ENCODE results near the gene SMAD5.

Gene SMAD5

GRCh38 chr5:136132557-136133221 lies at the start of gene SMAD5:
TSS of gene SMAD5 (plus strand) at chr5:136132845. CDS start at chr5:136153761, 20,916 bp downstream.
- peaks cover 26% of the 10 kb centered on the region for H3K4me1 ChIP-seq (ENCODE audit: control insufficient read depth, insufficient read depth, low read length)
- H3K27ac ChIP-seq (ENCODE audit: extremely low read depth, low read depth, low read length), result peak within 1 kb of the TSS; percentile 94
- no peaks in the 10 kb centered on the region for H3K36me3 ChIP-seq (ENCODE audit: control insufficient read depth in 2 of 2, insufficient read depth in 1 of 2, low read length in 2 of 2)
- H3K4me3 ChIP-seq (ENCODE audit: low read depth, low read length), result peak within 1 kb of the TSS; percentile 83
- no peaks in the 10 kb centered on the region for H3K9me3 ChIP-seq (ENCODE audit: control insufficient read depth, insufficient read depth, low read depth, low read length)
- POLR2A ChIA-PET, result interaction anchor here (0.5 to 2.2 kb wide), 14 partner anchors 9 to 264 kb away, joined by 3 to 13 read pairs (median 4); no protein-coding TSS in a partner anchor
- CTCF ChIA-PET, result interaction anchor here (0.6 to 1.0 kb wide), 5 partner anchors 11 to 268 kb away, joined by 3 to 6 read pairs (median 4); no protein-coding TSS in a partner anchor
- TF ChIP-seq, protein P1, sequence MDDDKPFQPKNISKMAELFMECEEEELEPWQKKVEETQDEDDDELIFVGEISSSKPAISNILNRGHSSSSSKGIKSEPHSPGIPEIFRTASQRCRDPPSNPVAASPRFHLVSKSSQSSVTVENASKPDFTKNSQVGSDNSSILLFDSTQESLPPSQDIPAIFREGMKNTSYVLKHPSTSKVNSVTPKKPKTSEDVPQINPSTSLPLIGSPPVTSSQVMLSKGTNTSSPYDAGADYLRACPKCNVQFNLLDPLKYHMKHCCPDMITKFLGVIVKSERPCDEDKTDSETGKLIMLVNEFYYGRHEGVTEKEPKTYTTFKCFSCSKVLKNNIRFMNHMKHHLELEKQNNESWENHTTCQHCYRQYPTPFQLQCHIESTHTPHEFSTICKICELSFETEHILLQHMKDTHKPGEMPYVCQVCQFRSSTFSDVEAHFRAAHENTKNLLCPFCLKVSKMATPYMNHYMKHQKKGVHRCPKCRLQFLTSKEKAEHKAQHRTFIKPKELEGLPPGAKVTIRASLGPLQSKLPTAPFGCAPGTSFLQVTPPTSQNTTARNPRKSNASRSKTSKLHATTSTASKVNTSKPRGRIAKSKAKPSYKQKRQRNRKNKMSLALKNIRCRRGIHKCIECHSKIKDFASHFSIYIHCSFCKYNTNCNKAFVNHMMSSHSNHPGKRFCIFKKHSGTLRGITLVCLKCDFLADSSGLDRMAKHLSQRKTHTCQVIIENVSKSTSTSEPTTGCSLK (tag by site-specific recombination; IDR thresholded peaks at IDR 0.05), result no peak
- TF ChIP-seq ZNF184 (tag by site-specific recombination; IDR thresholded peaks at IDR 0.05) (0 out of 2 replicates have a peak, but pooled peaks have one; percentile 47), ZNF791 (tag by site-specific recombination; IDR thresholded peaks at IDR 0.05) (no peak), IKZF3 (tag by site-specific recombination; IDR thresholded peaks at IDR 0.05) (peak; percentile 15), ZBTB21 (tag by site-specific recombination; IDR thresholded peaks at IDR 0.05) (no peak), ZNF23 (tag by site-specific recombination; IDR thresholded peaks at IDR 0.05; ENCODE audit: borderline replicate concordance) (no peak), KLF8 (tag by site-specific recombination; IDR thresholded peaks at IDR 0.05) (peak; percentile 42; the same call in 1 of the 2 replicates), ZNF529 (tag by site-specific recombination; IDR thresholded peaks at IDR 0.05; ENCODE audit: insufficient replicate concordance) (no peak), ZNF473 (tag by site-specific recombination; IDR thresholded peaks at IDR 0.05) (no peak), ZNF580 (tag by site-specific recombination; IDR thresholded peaks at IDR 0.05) (peak; percentile 64), ZNF24 (tag by site-specific recombination; IDR thresholded peaks at IDR 0.05) (0 out of 2 replicates have a peak, but pooled peaks have one; percentile 27), ZNF518A (tag by site-specific recombination; conservative IDR thresholded peaks at IDR 0.05; ENCODE audit: low read depth) (no peak), ZNF433 (tag by site-specific recombination; IDR thresholded peaks at IDR 0.05; ENCODE audit: low read depth) (no peak), ZNF776 (tag by site-specific recombination; IDR thresholded peaks at IDR 0.05; ENCODE audit: borderline replicate concordance) (no peak), ZNF266 (tag by site-specific recombination; IDR thresholded peaks at IDR 0.05; ENCODE audit: low read depth) (no peak), ZNF112 (tag by site-specific recombination; IDR thresholded peaks at IDR 0.05) (no peak), FEZF1 (tag by site-specific recombination; IDR thresholded peaks at IDR 0.05) (no peak), ZFP3 (tag by site-specific recombination; IDR thresholded peaks at IDR 0.05; ENCODE audit: low read depth) (no peak), ZNF341 (tag by site-specific recombination; IDR thresholded peaks at IDR 0.05; ENCODE audit: low read depth) (peak; percentile 48), ZNF701 (tag by site-specific recombination; IDR thresholded peaks at IDR 0.05) (no peak), ZNF292 (tag by site-specific recombination; IDR thresholded peaks at IDR 0.05; ENCODE audit: borderline replicate concordance, low read depth) (no peak), ZNF175 (tag by site-specific recombination; IDR thresholded peaks at IDR 0.05) (no peak), ZNF514 (tag by site-specific recombination; IDR thresholded peaks at IDR 0.05) (no peak), ZNF18 (tag by site-specific recombination; IDR thresholded peaks at IDR 0.05) (no peak), ZNF16 (tag by site-specific recombination; IDR thresholded peaks at IDR 0.05; ENCODE audit: low read depth) (no peak), ZNF544 (tag by site-specific recombination; IDR thresholded peaks at IDR 0.05) (no peak), ZNF660 (tag by site-specific recombination; IDR thresholded peaks at IDR 0.05) (peak; percentile 93)
- TF ChIP-seq, protein P2, sequence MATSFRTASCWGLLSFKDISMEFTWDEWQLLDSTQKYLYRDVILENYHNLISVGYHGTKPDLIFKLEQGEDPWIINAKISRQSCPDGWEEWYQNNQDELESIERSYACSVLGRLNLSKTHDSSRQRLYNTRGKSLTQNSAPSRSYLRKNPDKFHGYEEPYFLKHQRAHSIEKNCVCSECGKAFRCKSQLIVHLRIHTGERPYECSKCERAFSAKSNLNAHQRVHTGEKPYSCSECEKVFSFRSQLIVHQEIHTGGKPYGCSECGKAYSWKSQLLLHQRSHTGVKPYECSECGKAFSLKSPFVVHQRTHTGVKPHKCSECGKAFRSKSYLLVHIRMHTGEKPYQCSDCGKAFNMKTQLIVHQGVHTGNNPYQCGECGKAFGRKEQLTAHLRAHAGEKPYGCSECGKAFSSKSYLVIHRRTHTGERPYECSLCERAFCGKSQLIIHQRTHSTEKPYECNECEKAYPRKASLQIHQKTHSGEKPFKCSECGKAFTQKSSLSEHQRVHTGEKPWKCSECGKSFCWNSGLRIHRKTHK (tag by site-specific recombination; IDR thresholded peaks at IDR 0.05), result no peak

All from HEK293 (cell line).